DOHH2 (cell line): Measurements from ENCODE around the gene FXYD6.

Experiments
- H3F3A ChIP-seq: fragments of 200-600 bp; sonication (generic), shearing (Covaris generic); 2 replicates; pipeline ENCODE4 v1.6.0; 2016; ENCODE audit warnings: antibody characterized with exemption, mild to moderate bottlenecking; ENCODE audit not compliant: control insufficient read depth, insufficient read depth
- H3K27ac ChIP-seq: fragments of 200-600 bp; sonication (generic); 2 replicates; pipeline ENCODE4 v1.5.1; 2014; ENCODE audit warnings: low read depth, mild to moderate bottlenecking, low read length, moderate library complexity
- H3K27me3 ChIP-seq: fragments of 200-600 bp; sonication (generic); 2 replicates; pipeline ENCODE4 v1.6.1; 2014; ENCODE audit warnings: mild to moderate bottlenecking, low read length, mixed read lengths; ENCODE audit not compliant: control insufficient read depth
- H3K36me3 ChIP-seq: fragments of 200-600 bp; sonication (generic); 2 replicates; pipeline ENCODE4 v1.6.1; 2014; ENCODE audit warnings: mild to moderate bottlenecking, low read length, moderate library complexity, mixed read lengths; ENCODE audit not compliant: control insufficient read depth
- H3K4me1 ChIP-seq: fragments of 200-600 bp; sonication (generic); 2 replicates; pipeline ENCODE4 v1.6.1; 2014; ENCODE audit warnings: mild to moderate bottlenecking, low read length, mixed read lengths; ENCODE audit not compliant: control insufficient read depth
- H3K4me2 ChIP-seq: fragments of 200-600 bp; sonication (generic); 2 replicates; pipeline ENCODE4 v1.6.0; 2014; ENCODE audit warnings: mild to moderate bottlenecking, low read length, moderate library complexity
- H3K4me3 ChIP-seq: fragments of 200-600 bp; sonication (generic); 2 replicates; pipeline ENCODE4 v1.5.1; 2014; ENCODE audit warnings: mild to moderate bottlenecking, low read length, mixed read lengths
- H3K79me2 ChIP-seq: fragments of 200-600 bp; sonication (generic); 2 replicates; pipeline ENCODE4 v1.6.1; 2014; ENCODE audit warnings: mild to moderate bottlenecking, low read length, mixed read lengths; ENCODE audit not compliant: control insufficient read depth
- H3K9me2 ChIP-seq: fragments of 200-600 bp; sonication (generic); replicated peaks from 2 replicates; pipeline ENCODE4 v1.6.1; 2014; ENCODE audit warnings: mild to moderate bottlenecking, low read length, mixed read lengths; ENCODE audit not compliant: control insufficient read depth
- H3K9me3 ChIP-seq: fragments of 200-600 bp; sonication (generic); 2 replicates; pipeline ENCODE4 v1.6.1; 2014; ENCODE audit warnings: antibody characterized with exemption, low read length, mixed read lengths; ENCODE audit not compliant: control insufficient read depth, insufficient read depth
- H4K20me1 ChIP-seq: fragments of 200-600 bp; sonication (generic); 2 replicates; pipeline ENCODE4 v1.6.0; 2014; ENCODE audit warnings: low read depth, mild to moderate bottlenecking, antibody characterized with exemption, low read length, moderate library complexity; ENCODE audit not compliant: control insufficient read depth, insufficient read depth
- EZH2phosphoT487 ChIP-seq: fragments of 200-600 bp; sonication (generic); IDR thresholded peaks from 2 replicates; pipeline ENCODE4 v1.6.1; 2017; ENCODE audit warnings: borderline replicate concordance, mild to moderate bottlenecking, antibody characterized with exemption, low read length, moderate library complexity, mixed read lengths
- TF ChIP-seq, protein P1 (sequence below): fragments of 200-600 bp; sonication (generic); IDR thresholded peaks from one replicate; pipeline ENCODE4 v1.5.1; 2014; ENCODE audit warnings: antibody characterized with exemption, mild to moderate bottlenecking, low read depth, low read length; ENCODE audit not compliant: poor library complexity, severe bottlenecking

The FXYD6 gene

GRCh38 chr11:117852309-117852708 is 24.1 kb downstream of the FXYD6 start:
- H3K27ac ChIP-seq: no peak overlapping the region
- H3K9me3 ChIP-seq: no peaks in the 10 kb centered on the region
- no peaks in the 10 kb centered on the region for H3K36me3 ChIP-seq
- TF ChIP-seq, protein P1, sequence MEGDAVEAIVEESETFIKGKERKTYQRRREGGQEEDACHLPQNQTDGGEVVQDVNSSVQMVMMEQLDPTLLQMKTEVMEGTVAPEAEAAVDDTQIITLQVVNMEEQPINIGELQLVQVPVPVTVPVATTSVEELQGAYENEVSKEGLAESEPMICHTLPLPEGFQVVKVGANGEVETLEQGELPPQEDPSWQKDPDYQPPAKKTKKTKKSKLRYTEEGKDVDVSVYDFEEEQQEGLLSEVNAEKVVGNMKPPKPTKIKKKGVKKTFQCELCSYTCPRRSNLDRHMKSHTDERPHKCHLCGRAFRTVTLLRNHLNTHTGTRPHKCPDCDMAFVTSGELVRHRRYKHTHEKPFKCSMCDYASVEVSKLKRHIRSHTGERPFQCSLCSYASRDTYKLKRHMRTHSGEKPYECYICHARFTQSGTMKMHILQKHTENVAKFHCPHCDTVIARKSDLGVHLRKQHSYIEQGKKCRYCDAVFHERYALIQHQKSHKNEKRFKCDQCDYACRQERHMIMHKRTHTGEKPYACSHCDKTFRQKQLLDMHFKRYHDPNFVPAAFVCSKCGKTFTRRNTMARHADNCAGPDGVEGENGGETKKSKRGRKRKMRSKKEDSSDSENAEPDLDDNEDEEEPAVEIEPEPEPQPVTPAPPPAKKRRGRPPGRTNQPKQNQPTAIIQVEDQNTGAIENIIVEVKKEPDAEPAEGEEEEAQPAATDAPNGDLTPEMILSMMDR: no peak
- TF ChIP-seq EZH2phosphoT487: no peak
- no peak overlapping the region for H3K4me2 ChIP-seq
- no peaks in the 10 kb centered on the region for H3F3A ChIP-seq
- no peaks in the 10 kb centered on the region for H3K9me2 ChIP-seq
- H3K27me3 ChIP-seq: peaks cover 34% of the 10 kb centered on the region
- H3K4me1 ChIP-seq: no peaks in the 10 kb centered on the region
- H3K4me3 ChIP-seq: no peak overlapping the region
- no peaks in the 10 kb centered on the region for H3K79me2 ChIP-seq
- H4K20me1 ChIP-seq: no peaks in the 10 kb centered on the region

- TF ChIP-seq, protein P1: no peak
- TF ChIP-seq EZH2phosphoT487: no peak
- no peaks in the 10 kb centered on the region for H3K4me1 ChIP-seq
- H3K4me2 ChIP-seq: no peak overlapping the region
- H4K20me1 ChIP-seq: no peaks in the 10 kb centered on the region
- H3K9me3 ChIP-seq: no peaks in the 10 kb centered on the region
- H3K79me2 ChIP-seq: no peaks in the 10 kb centered on the region
- peaks cover 34% of the 10 kb centered on the region for H3K27me3 ChIP-seq
- H3K9me2 ChIP-seq: no peaks in the 10 kb centered on the region
- H3K4me3 ChIP-seq: no peak overlapping the region
- H3K27ac ChIP-seq: no peak overlapping the region
- no peaks in the 10 kb centered on the region for H3K36me3 ChIP-seq
- no peaks in the 10 kb centered on the region for H3F3A ChIP-seq
These were observed 24.6 kb downstream of the FXYD6 start for GRCh38 chr11:117851852-117852251.

- TF ChIP-seq, protein P1: no peak
- no peak for TF ChIP-seq EZH2phosphoT487
These were observed 25.4 kb downstream of the FXYD6 start for GRCh38 chr11:117851106-117851505.

More at GRCh38 chr11:117851106-117851505, 25.4 kb downstream of the FXYD6 start:
- Histone ChIP-seq H3K4me2 (no peak overlapping the region), H3K4me1 (no peaks in the 10 kb centered on the region), H3K9me2 (no peaks in the 10 kb centered on the region), H3K79me2 (no peaks in the 10 kb centered on the region), H3K9me3 (no peaks in the 10 kb centered on the region), H3K36me3 (no peaks in the 10 kb centered on the region), H3F3A (no peaks in the 10 kb centered on the region), H3K27me3 (peaks cover 34% of the 10 kb centered on the region), H4K20me1 (no peaks in the 10 kb centered on the region), H3K4me3 (no peak overlapping the region), H3K27ac (no peak overlapping the region)
